Breast epithelium (tissue), 3 donors: Measurements from ENCODE around the gene KRCC1.
"Not testable (repeated sequence)": the region's sequence is repeated elsewhere in the genome, so short reads cannot be mapped to it uniquely, and the experiment has no call there.

Experiments
- CTCF ChIP-seq, 3 donors: fragments of 450-650 bp; IDR thresholded peaks; one replicate each; pipeline ENCODE4 v1.5.1; 2016 to 2017; ENCODE audit warnings: antibody characterized with exemption in 3 of 3, mild to moderate bottlenecking in 3 of 3, moderate library complexity in 3 of 3
- POLR2A ChIP-seq: fragments of 450-650 bp; IDR thresholded peaks from one replicate; pipeline ENCODE4 v1.6.1; 2016; ENCODE audit warnings: antibody characterized with exemption, mild to moderate bottlenecking, moderate library complexity

- TF ChIP-seq POLR2A; CTCF (IDR thresholded peaks at IDR 0.05): not testable (repeated sequence)
Measured at GRCh38 chr2:88018077-88018805, 37.3 kb downstream of the KRCC1 start.
